ENCODE results near the gene TLE2.

TLE2 gene

DNA sequence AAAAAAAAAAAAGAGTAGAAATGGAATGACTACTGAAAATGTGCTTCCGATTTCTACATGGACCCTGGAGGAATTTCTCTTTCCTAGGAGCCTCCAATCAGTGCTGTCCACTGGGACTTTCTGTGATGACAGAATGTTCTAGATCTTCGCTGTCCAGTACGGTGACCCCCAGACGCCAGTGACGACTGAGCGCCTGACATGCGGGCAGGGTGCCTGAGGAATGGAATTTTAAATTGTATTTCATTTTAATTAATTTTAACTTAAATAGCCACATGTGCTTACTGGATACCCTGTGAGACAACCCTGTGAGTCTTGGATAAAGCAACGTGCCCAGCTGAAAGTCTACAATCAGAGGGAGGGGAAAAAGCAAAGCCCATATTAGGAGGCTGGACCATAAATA is 55.9 kb downstream of the TLE2 start:
- H3K4me3 ChIP-seq (ENCODE audit: insufficient read depth in 1 of 2, low read depth in 1 of 2, low read length in 2 of 2) = no peak overlapping the region
- no peak overlapping the region for H2BK15ac ChIP-seq (ENCODE audit: low read depth, poor library complexity, severe bottlenecking)
- no peak overlapping the region for H2BK12ac ChIP-seq (ENCODE audit: low read length in 2 of 2)
- H4K91ac ChIP-seq (ENCODE audit: low read length) = no peak overlapping the region
- H3K9ac ChIP-seq (ENCODE audit: low read length) = no peak overlapping the region
- H3K79me1 ChIP-seq (replicated peaks; ENCODE audit: low read length, poor library complexity, severe bottlenecking) = no peaks in the 10 kb centered on the region
- no peak overlapping the region for H2AFZ ChIP-seq (ENCODE audit: low read depth, low read length)
- no peak overlapping the region for H2AK5ac ChIP-seq (ENCODE audit: low read length, severe bottlenecking)
- H3K9me3 ChIP-seq (ENCODE audit: control insufficient read depth, low read length) = no peaks in the 10 kb centered on the region
- no peak overlapping the region for H2BK120ac ChIP-seq (ENCODE audit: low read depth, low read length)
- H3K14ac ChIP-seq (ENCODE audit: low read length in 2 of 2) = no peak overlapping the region
- no peak overlapping the region for H3K4me2 ChIP-seq (ENCODE audit: low read length, poor library complexity, severe bottlenecking)
- no peak overlapping the region for H2BK5ac ChIP-seq (ENCODE audit: low read depth, low read length, poor library complexity, severe bottlenecking)
- no peak overlapping the region for H3K23ac ChIP-seq (ENCODE audit: low read length in 2 of 2)
- H3K27ac ChIP-seq (ENCODE audit: low read length, poor library complexity, severe bottlenecking) = no peak overlapping the region
- H3K18ac ChIP-seq (ENCODE audit: low read depth in 1 of 2, low read length in 2 of 2) = no peak overlapping the region
- H3K27me3 ChIP-seq (ENCODE audit: control insufficient read depth in 1 of 2, insufficient read depth in 1 of 2, low read length in 2 of 2) = peaks cover 0 to 4% of the 10 kb centered on the region in 2 experiments
- WGBS = 70% methylated on average over 2 of the region's 8 CpGs
- DNase-seq = no peak
- no peak overlapping the region for H4K8ac ChIP-seq (ENCODE audit: low read length)
- H3K4me1 ChIP-seq (ENCODE audit: control insufficient read depth, insufficient read depth, low read depth, low read length) = peaks cover 21% of the 10 kb centered on the region
- H3K36me3 ChIP-seq (ENCODE audit: control insufficient read depth in 1 of 2, insufficient read depth in 2 of 2, low read depth in 1 of 2, low read length in 2 of 2) = no peaks in the 10 kb centered on the region
- no peak overlapping the region for H3K4ac ChIP-seq (ENCODE audit: low read depth in 1 of 2, low read length in 2 of 2)

DNA sequence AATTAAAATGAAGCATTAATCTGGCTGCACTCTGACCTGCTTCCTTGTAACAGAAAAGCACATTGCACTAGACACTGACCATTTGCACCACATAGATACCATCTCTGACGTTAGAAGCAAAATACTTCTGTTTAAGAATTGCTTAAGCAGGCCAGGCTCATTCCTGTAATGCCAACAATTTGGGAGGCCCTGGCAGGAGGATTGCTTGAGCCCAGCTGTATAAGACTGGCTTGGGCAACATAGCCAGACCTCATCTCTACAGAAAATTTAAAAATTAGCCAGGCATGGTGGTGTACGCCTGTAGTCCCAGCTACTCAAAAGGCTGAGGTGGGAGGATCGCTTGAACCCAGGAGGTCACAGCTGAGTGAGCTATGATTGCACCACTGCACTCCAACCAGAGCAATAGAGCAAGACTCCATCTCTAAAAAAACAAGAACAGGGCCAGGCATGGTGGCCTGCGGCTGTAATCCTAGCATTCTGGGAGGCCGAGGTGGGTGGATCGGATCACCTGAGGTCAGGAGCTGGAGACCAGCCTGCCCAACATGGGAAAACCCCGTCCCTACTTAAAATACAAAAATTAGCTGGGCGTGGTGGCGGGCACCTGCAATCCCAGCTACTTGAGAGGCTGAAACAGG is 58.8 kb downstream of the TLE2 start:
- Histone ChIP-seq H3K4me3 (ENCODE audit: insufficient read depth in 1 of 2, low read depth in 1 of 2, low read length in 2 of 2) (no peak overlapping the region), H3K18ac (ENCODE audit: low read depth in 1 of 2, low read length in 2 of 2) (no peak overlapping the region), H3K4ac (ENCODE audit: low read depth in 1 of 2, low read length in 2 of 2) (no peak overlapping the region), H3K79me1 (replicated peaks; ENCODE audit: low read length, poor library complexity, severe bottlenecking) (no peaks in the 10 kb centered on the region), H4K8ac (ENCODE audit: low read length) (no peak overlapping the region), H2AK5ac (ENCODE audit: low read length, severe bottlenecking) (no peak overlapping the region), H3K27ac (ENCODE audit: low read length, poor library complexity, severe bottlenecking) (no peak overlapping the region), H2AFZ (ENCODE audit: low read depth, low read length) (no peak overlapping the region), H3K36me3 (ENCODE audit: control insufficient read depth in 1 of 2, insufficient read depth in 2 of 2, low read depth in 1 of 2, low read length in 2 of 2) (no peaks in the 10 kb centered on the region), H4K91ac (ENCODE audit: low read length) (no peak overlapping the region), H3K4me2 (ENCODE audit: low read length, poor library complexity, severe bottlenecking) (no peak overlapping the region), H3K4me1 (ENCODE audit: control insufficient read depth, insufficient read depth, low read depth, low read length) (peaks cover 7% of the 10 kb centered on the region), H2BK120ac (ENCODE audit: low read depth, low read length) (no peak overlapping the region), H3K9ac (ENCODE audit: low read length) (no peak overlapping the region), H2BK15ac (ENCODE audit: low read depth, poor library complexity, severe bottlenecking) (peak overlapping the region; percentile 23), H3K23ac (ENCODE audit: low read length in 2 of 2) (no peak overlapping the region), H3K14ac (ENCODE audit: low read length in 2 of 2) (no peak overlapping the region), H2BK5ac (ENCODE audit: low read depth, low read length, poor library complexity, severe bottlenecking) (no peak overlapping the region), H3K27me3 (ENCODE audit: control insufficient read depth in 1 of 2, insufficient read depth in 1 of 2, low read length in 2 of 2) (peaks cover 0 to 4% of the 10 kb centered on the region in 2 experiments), H3K9me3 (ENCODE audit: control insufficient read depth, low read length) (no peaks in the 10 kb centered on the region), H2BK12ac (ENCODE audit: low read length in 2 of 2) (no peak overlapping the region)
- DNase-seq = peak; percentile 53
- 79% methylated on average over 9 of the region's 9 CpGs for WGBS

DNA sequence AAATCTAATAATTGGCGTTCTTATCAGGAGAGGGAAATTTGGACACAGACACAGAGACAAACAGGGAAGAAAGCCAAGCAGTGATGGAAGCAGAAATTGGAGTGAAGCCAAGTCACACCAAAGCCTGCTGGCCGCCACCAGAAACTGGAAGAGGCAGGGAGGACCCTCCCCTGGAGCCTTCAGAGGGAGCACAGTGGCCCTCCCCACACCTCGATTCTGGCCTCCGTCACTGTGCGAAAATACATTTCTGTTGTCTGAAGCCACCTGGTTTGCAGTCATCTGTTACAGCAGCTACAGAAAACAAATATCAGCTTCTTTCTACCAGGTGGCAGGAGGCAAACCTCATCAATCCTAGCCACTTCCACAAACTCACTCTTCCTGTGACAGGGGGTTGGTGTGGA is 60.0 kb downstream of the TLE2 start:
- H3K9me3 ChIP-seq (ENCODE audit: control insufficient read depth, low read length) = no peaks in the 10 kb centered on the region
- no peak overlapping the region for H3K4me3 ChIP-seq (ENCODE audit: insufficient read depth in 1 of 2, low read depth in 1 of 2, low read length in 2 of 2)
- H3K36me3 ChIP-seq (ENCODE audit: control insufficient read depth in 1 of 2, insufficient read depth in 2 of 2, low read depth in 1 of 2, low read length in 2 of 2) = no peaks in the 10 kb centered on the region
- H2BK120ac ChIP-seq (ENCODE audit: low read depth, low read length) = no peak overlapping the region
- no peak overlapping the region for H4K8ac ChIP-seq (ENCODE audit: low read length)
- no peak overlapping the region for H3K4ac ChIP-seq (ENCODE audit: low read depth in 1 of 2, low read length in 2 of 2)
- no peak overlapping the region for H2BK15ac ChIP-seq (ENCODE audit: low read depth, poor library complexity, severe bottlenecking)
- H2BK12ac ChIP-seq (ENCODE audit: low read length in 2 of 2) = no peak overlapping the region
- no peak overlapping the region for H3K23ac ChIP-seq (ENCODE audit: low read length in 2 of 2)
- no peak overlapping the region for H2AFZ ChIP-seq (ENCODE audit: low read depth, low read length)
- H3K79me1 ChIP-seq (replicated peaks; ENCODE audit: low read length, poor library complexity, severe bottlenecking) = no peaks in the 10 kb centered on the region
- H4K91ac ChIP-seq (ENCODE audit: low read length) = no peak overlapping the region
- WGBS = 77% methylated on average over 5 of the region's 5 CpGs
- H3K14ac ChIP-seq (ENCODE audit: low read length in 2 of 2) = no peak overlapping the region
- H3K18ac ChIP-seq (ENCODE audit: low read depth in 1 of 2, low read length in 2 of 2) = no peak overlapping the region
- peaks cover 7% of the 10 kb centered on the region for H3K4me1 ChIP-seq (ENCODE audit: control insufficient read depth, insufficient read depth, low read depth, low read length)
- no peak overlapping the region for H2BK5ac ChIP-seq (ENCODE audit: low read depth, low read length, poor library complexity, severe bottlenecking)
- no peak overlapping the region for H3K27ac ChIP-seq (ENCODE audit: low read length, poor library complexity, severe bottlenecking)
- H2AK5ac ChIP-seq (ENCODE audit: low read length, severe bottlenecking) = peak overlapping the region; percentile 67
- DNase-seq = peak; percentile 32
- no peak overlapping the region for H3K4me2 ChIP-seq (ENCODE audit: low read length, poor library complexity, severe bottlenecking)
- H3K9ac ChIP-seq (ENCODE audit: low read length) = peak overlapping the region; percentile 44
- peaks cover 0 to under 1% of the 10 kb centered on the region in 2 experiments for H3K27me3 ChIP-seq (ENCODE audit: control insufficient read depth in 1 of 2, insufficient read depth in 1 of 2, low read length in 2 of 2)

DNA sequence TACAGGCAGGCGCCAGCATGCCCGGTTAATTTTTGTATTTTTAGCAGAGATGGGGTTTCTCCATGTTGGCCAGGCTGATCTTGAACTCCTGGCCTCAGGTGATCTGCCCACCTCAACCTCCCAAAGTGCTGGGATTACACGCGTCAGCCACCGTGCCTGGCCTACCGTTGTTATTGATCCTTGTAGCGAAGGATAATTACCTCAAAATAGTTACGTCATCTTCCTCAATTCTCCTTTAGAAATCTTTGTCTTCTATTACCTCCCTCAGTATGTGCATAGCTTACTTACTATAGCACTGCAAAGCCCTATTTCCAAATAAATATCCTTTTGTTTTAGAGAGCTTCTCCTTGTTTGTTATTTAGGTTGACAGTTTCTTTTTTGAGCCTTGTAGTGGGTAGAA is 61.1 kb downstream of the TLE2 start:
- peaks cover 7% of the 10 kb centered on the region for H3K4me1 ChIP-seq (ENCODE audit: control insufficient read depth, insufficient read depth, low read depth, low read length)
- H3K36me3 ChIP-seq (ENCODE audit: control insufficient read depth in 1 of 2, insufficient read depth in 2 of 2, low read depth in 1 of 2, low read length in 2 of 2) = no peaks in the 10 kb centered on the region
- H3K27me3 ChIP-seq (ENCODE audit: control insufficient read depth in 1 of 2, insufficient read depth in 1 of 2, low read length in 2 of 2) = no peaks in the 10 kb centered on the region
- no peak overlapping the region for H3K18ac ChIP-seq (ENCODE audit: low read depth in 1 of 2, low read length in 2 of 2)
- H2BK5ac ChIP-seq (ENCODE audit: low read depth, low read length, poor library complexity, severe bottlenecking) = no peak overlapping the region
- H4K91ac ChIP-seq (ENCODE audit: low read length) = no peak overlapping the region
- no peak overlapping the region for H4K8ac ChIP-seq (ENCODE audit: low read length)
- H3K14ac ChIP-seq (ENCODE audit: low read length in 2 of 2) = no peak overlapping the region
- no peak overlapping the region for H3K4me2 ChIP-seq (ENCODE audit: low read length, poor library complexity, severe bottlenecking)
- H3K9ac ChIP-seq (ENCODE audit: low read length) = no peak overlapping the region
- H2AFZ ChIP-seq (ENCODE audit: low read depth, low read length) = no peak overlapping the region
- no peak overlapping the region for H2AK5ac ChIP-seq (ENCODE audit: low read length, severe bottlenecking)
- H3K9me3 ChIP-seq (ENCODE audit: control insufficient read depth, low read length) = no peaks in the 10 kb centered on the region
- no peak for DNase-seq
- H3K27ac ChIP-seq (ENCODE audit: low read length, poor library complexity, severe bottlenecking) = no peak overlapping the region
- H2BK15ac ChIP-seq (ENCODE audit: low read depth, poor library complexity, severe bottlenecking) = no peak overlapping the region
- 84% methylated on average over 8 of the region's 8 CpGs for WGBS
- no peak overlapping the region for H3K4me3 ChIP-seq (ENCODE audit: insufficient read depth in 1 of 2, low read depth in 1 of 2, low read length in 2 of 2)
- H2BK120ac ChIP-seq (ENCODE audit: low read depth, low read length) = no peak overlapping the region
- no peaks in the 10 kb centered on the region for H3K79me1 ChIP-seq (replicated peaks; ENCODE audit: low read length, poor library complexity, severe bottlenecking)
- H2BK12ac ChIP-seq (ENCODE audit: low read length in 2 of 2) = no peak overlapping the region
- H3K4ac ChIP-seq (ENCODE audit: low read depth in 1 of 2, low read length in 2 of 2) = no peak overlapping the region
- H3K23ac ChIP-seq (ENCODE audit: low read length in 2 of 2) = no peak overlapping the region
